ENCODE data around the gene PDZD4.

Gene PDZD4

GRCh38 chrX:153854702-153855101 is 24.4 kb upstream of the PDZD4 start:
- no peak for TF ChIP-seq NFIC (IDR thresholded peaks at IDR 0.05)
- no peak for TF ChIP-seq EP300 (IDR thresholded peaks at IDR 0.05; ENCODE audit: borderline replicate concordance)
- TF ChIP-seq EGR1 (IDR thresholded peaks at IDR 0.05) = no peak
- no peak for TF ChIP-seq FOXM1 (IDR thresholded peaks at IDR 0.05; ENCODE audit: borderline replicate concordance, low read depth)
- no peak for TF ChIP-seq RAD21 (IDR thresholded peaks at IDR 0.05; ENCODE audit: low read depth)
- TF ChIP-seq CEBPB (IDR thresholded peaks at IDR 0.05) = no peak
- no peak for TF ChIP-seq MAX (IDR thresholded peaks at IDR 0.05)
- TF ChIP-seq TAF1 (IDR thresholded peaks at IDR 0.05; ENCODE audit: low read depth) = no peak
- TF ChIP-seq REST (IDR thresholded peaks at IDR 0.05; ENCODE audit: low read depth) = no peak
- no peak for TF ChIP-seq TCF12 (IDR thresholded peaks at IDR 0.05; ENCODE audit: low read depth)
- TF ChIP-seq ZBTB7A (IDR thresholded peaks at IDR 0.05; ENCODE audit: low read depth) = no peak
- TF ChIP-seq USF1 (IDR thresholded peaks at IDR 0.05) = no peak
- no peak for TF ChIP-seq YY1 (IDR thresholded peaks at IDR 0.05; ENCODE audit: low read depth)

- TF ChIP-seq TAF1 (IDR thresholded peaks at IDR 0.05; ENCODE audit: low read depth) (no peak), ZBTB7A (IDR thresholded peaks at IDR 0.05; ENCODE audit: low read depth) (no peak)
These were observed 23.5 kb upstream of the PDZD4 start for GRCh38 chrX:153853902-153854267.

- TF ChIP-seq YY1 (IDR thresholded peaks at IDR 0.05; ENCODE audit: low read depth) (no peak), CEBPB (IDR thresholded peaks at IDR 0.05) (no peak), REST (IDR thresholded peaks at IDR 0.05; ENCODE audit: low read depth) (no peak), RAD21 (IDR thresholded peaks at IDR 0.05; ENCODE audit: low read depth) (no peak), EGR1 (IDR thresholded peaks at IDR 0.05) (no peak), NFIC (IDR thresholded peaks at IDR 0.05) (no peak), TAF1 (IDR thresholded peaks at IDR 0.05; ENCODE audit: low read depth) (no peak), ZBTB7A (IDR thresholded peaks at IDR 0.05; ENCODE audit: low read depth) (no peak), FOXM1 (IDR thresholded peaks at IDR 0.05; ENCODE audit: borderline replicate concordance, low read depth) (no peak), CREB1 (IDR thresholded peaks at IDR 0.05; ENCODE audit: low read depth) (no peak), TCF12 (IDR thresholded peaks at IDR 0.05; ENCODE audit: low read depth) (no peak), USF1 (IDR thresholded peaks at IDR 0.05) (no peak), TEAD4 (IDR thresholded peaks at IDR 0.05) (no peak), EP300 (IDR thresholded peaks at IDR 0.05; ENCODE audit: borderline replicate concordance) (no peak), MAX (IDR thresholded peaks at IDR 0.05) (no peak)
These were observed 23.0 kb upstream of the PDZD4 start for GRCh38 chrX:153853180-153853901.

- TF ChIP-seq NFIC (IDR thresholded peaks at IDR 0.05) (no peak), YY1 (IDR thresholded peaks at IDR 0.05; ENCODE audit: low read depth) (no peak), TCF12 (IDR thresholded peaks at IDR 0.05; ENCODE audit: low read depth) (no peak), TEAD4 (IDR thresholded peaks at IDR 0.05) (no peak), ZBTB7A (IDR thresholded peaks at IDR 0.05; ENCODE audit: low read depth) (no peak), TAF1 (IDR thresholded peaks at IDR 0.05; ENCODE audit: low read depth) (no peak), EGR1 (IDR thresholded peaks at IDR 0.05) (no peak), MAX (IDR thresholded peaks at IDR 0.05) (no peak), FOXM1 (IDR thresholded peaks at IDR 0.05; ENCODE audit: borderline replicate concordance, low read depth) (no peak), USF1 (IDR thresholded peaks at IDR 0.05) (no peak), CEBPB (IDR thresholded peaks at IDR 0.05) (no peak), REST (IDR thresholded peaks at IDR 0.05; ENCODE audit: low read depth) (no peak), EP300 (IDR thresholded peaks at IDR 0.05; ENCODE audit: borderline replicate concordance) (no peak), RAD21 (IDR thresholded peaks at IDR 0.05; ENCODE audit: low read depth) (no peak)
These were observed 21.6 kb upstream of the PDZD4 start for GRCh38 chrX:153851981-153852380.

Measured in Ishikawa (cell line).